H9 (cell line): ENCODE data around the gene JPH2. TPM values are rescaled to one million over a fixed set of nuclear protein-coding genes. Genes with fewer than 3 reads are reported as not detected.

Experiments
- DNase-seq: peaks from one replicate; pipeline ENCODE4 v3.0.0-alpha.2; 2017
- H2AFZ ChIP-seq: one replicate; pipeline ENCODE4 v1.6.1; 2013; ENCODE audit warnings: mild to moderate bottlenecking, low read length, control low read depth, moderate library complexity
- H2AK5ac ChIP-seq: 2 replicates; pipeline ENCODE4 v1.6.1; 2013; ENCODE audit warnings: low read length, control low read depth, mixed read lengths; ENCODE audit not compliant: insufficient read length
- H2BK120ac ChIP-seq: one replicate; pipeline ENCODE4 v1.6.1; 2013; ENCODE audit warnings: low read depth, mild to moderate bottlenecking, low read length, control low read depth, inconsistent platforms; ENCODE audit not compliant: poor library complexity, severe bottlenecking
- H2BK12ac ChIP-seq: 2 replicates; pipeline ENCODE4 v1.6.1; 2013; ENCODE audit warnings: low read length, control low read depth, mixed read lengths, low read depth; ENCODE audit not compliant: insufficient read length
- H2BK15ac ChIP-seq: 2 replicates; pipeline ENCODE4 v1.6.1; 2013; ENCODE audit warnings: low read depth, low read length, control low read depth
- H2BK20ac ChIP-seq: one replicate; pipeline ENCODE4 v1.6.1; 2013; ENCODE audit warnings: low read depth, mild to moderate bottlenecking, low read length, control low read depth, inconsistent platforms; ENCODE audit not compliant: poor library complexity, severe bottlenecking
- H2BK5ac ChIP-seq: 2 replicates; pipeline ENCODE4 v1.6.1; 2013; ENCODE audit warnings: low read length, control low read depth, mixed read lengths; ENCODE audit not compliant: insufficient read length
- H3K14ac ChIP-seq: 2 replicates; pipeline ENCODE4 v1.6.1; 2013; ENCODE audit warnings: low read length, control low read depth; ENCODE audit not compliant: insufficient read depth
- H3K18ac ChIP-seq: 2 replicates; pipeline ENCODE4 v1.6.1; 2013; ENCODE audit warnings: low read depth, mild to moderate bottlenecking, mixed read lengths, low read length, control low read depth; ENCODE audit not compliant: insufficient read length
- H3K23ac ChIP-seq: 2 replicates; pipeline ENCODE4 v1.6.1; 2013; ENCODE audit warnings: low read length, control low read depth, mixed read lengths, low read depth; ENCODE audit not compliant: insufficient read length
- H3K23me2 ChIP-seq: 2 replicates; pipeline ENCODE4 v1.6.1; 2013; ENCODE audit warnings: low read depth, mild to moderate bottlenecking, mixed read lengths, low read length, control low read depth; ENCODE audit not compliant: insufficient read length, poor library complexity, severe bottlenecking
- H3K27ac ChIP-seq: 2 replicates; pipeline ENCODE4 v1.5.1; 2013; ENCODE audit warnings: low read length, control low read depth, mixed read lengths, low read depth; ENCODE audit not compliant: insufficient read length
- H3K27me3 ChIP-seq: 2 replicates; pipeline ENCODE4 v1.6.1; 2013; ENCODE audit warnings: low read length, control low read depth, inconsistent platforms; ENCODE audit not compliant: insufficient read depth
- H3K4ac ChIP-seq: 2 replicates; pipeline ENCODE4 v1.6.1; 2013; ENCODE audit warnings: low read depth, mild to moderate bottlenecking, control low read depth, inconsistent platforms, low read length, moderate library complexity
- H3K4me1 ChIP-seq: 2 replicates; pipeline ENCODE4 v1.6.1; 2013; ENCODE audit warnings: low read length, control low read depth, inconsistent platforms; ENCODE audit not compliant: insufficient read depth
- H3K4me2 ChIP-seq: 2 replicates; pipeline ENCODE4 v1.6.1; 2013; ENCODE audit warnings: low read length, control low read depth, mixed read lengths; ENCODE audit not compliant: insufficient read length, insufficient read depth
- H3K56ac ChIP-seq: 2 replicates; pipeline ENCODE4 v1.6.1; 2013; ENCODE audit warnings: low read depth, mild to moderate bottlenecking, mixed read lengths, low read length, control low read depth; ENCODE audit not compliant: insufficient read length
- H3K79me1 ChIP-seq: 2 replicates; pipeline ENCODE4 v1.6.1; 2013; ENCODE audit warnings: low read depth, mild to moderate bottlenecking, moderate library complexity, low read length, control low read depth, inconsistent platforms; ENCODE audit not compliant: insufficient read depth, poor library complexity, severe bottlenecking
- H3K79me2 ChIP-seq: 2 replicates; pipeline ENCODE4 v1.6.1; 2013; ENCODE audit warnings: low read length, control low read depth, inconsistent platforms; ENCODE audit not compliant: insufficient read depth
- H3K9ac ChIP-seq: 2 replicates; pipeline ENCODE4 v1.6.1; 2013; ENCODE audit warnings: low read length, control low read depth, mixed read lengths; ENCODE audit not compliant: insufficient read length; ENCODE audit errors: extremely low read depth
- H3K9me3 ChIP-seq: one replicate; pipeline ENCODE4 v1.6.1; 2013; ENCODE audit warnings: low read depth, low read length, inconsistent platforms; ENCODE audit not compliant: control insufficient read depth
- H3T11ph ChIP-seq: one replicate; pipeline ENCODE4 v1.6.1; 2013; ENCODE audit warnings: mild to moderate bottlenecking, low read length, control low read depth, inconsistent platforms
- H4K20me1 ChIP-seq: one replicate; pipeline ENCODE4 v1.6.1; 2013; ENCODE audit not compliant: control insufficient read depth, insufficient read length, insufficient read depth
- H4K5ac ChIP-seq: 2 replicates; pipeline ENCODE4 v1.6.1; 2013; ENCODE audit warnings: low read depth, mild to moderate bottlenecking, mixed read lengths, low read length, control low read depth; ENCODE audit not compliant: insufficient read length
- H4K8ac ChIP-seq: replicated peaks from 2 replicates; pipeline ENCODE4 v1.6.1; 2013; ENCODE audit warnings: low read length, control low read depth, mixed read lengths, low read depth; ENCODE audit not compliant: insufficient read length
- H4K91ac ChIP-seq: 2 replicates; pipeline ENCODE4 v1.6.1; 2013; ENCODE audit warnings: low read depth, mild to moderate bottlenecking, moderate library complexity, mixed read lengths, low read length, control low read depth; ENCODE audit not compliant: insufficient read length
- H3K27ac Mint-ChIP-seq, 3 experiments: 2 replicates in 2 of 3; 3 replicates in 1 of 3; pipeline ENCODE4 v1.8.0; 2020 to 2021; ENCODE audit warnings: mixed read lengths in 3 of 3, mild to moderate bottlenecking in 1 of 3, moderate library complexity in 1 of 3
- H3K27me3 Mint-ChIP-seq: 2 replicates; pipeline ENCODE4 v1.8.0; 2021; ENCODE audit warnings: low read depth, mild to moderate bottlenecking, moderate library complexity, mixed read lengths
- H3K36me3 Mint-ChIP-seq, 3 experiments: 2 replicates in 2 of 3; 3 replicates in 1 of 3; pipeline ENCODE4 v1.8.0; 2020 to 2021; ENCODE audit warnings: low read depth in 3 of 3, mixed read lengths in 3 of 3; ENCODE audit not compliant: insufficient read depth in 1 of 3
- H3K4me1 Mint-ChIP-seq, 2 experiments: 2 replicates each; pipeline ENCODE4 v1.8.0; 2020; ENCODE audit warnings: mixed read lengths in 2 of 2
- H3K4me3 Mint-ChIP-seq, 2 experiments: 2 replicates in 1 of 2; 3 replicates in 1 of 2; pipeline ENCODE4 v1.8.0; 2020 to 2021; ENCODE audit warnings: mild to moderate bottlenecking in 2 of 2, mixed read lengths in 2 of 2, moderate library complexity in 1 of 2
- H3K9me3 Mint-ChIP-seq, 2 experiments: 2 replicates in 1 of 2; 3 replicates in 1 of 2; pipeline ENCODE4 v1.8.0; 2020; ENCODE audit warnings: mild to moderate bottlenecking in 2 of 2, mixed read lengths in 2 of 2, moderate library complexity in 1 of 2
- WGBS: extraction: QIAGEN DNeasy Blood & Tissue Kit; methylation state at CpG from one replicate; pipeline ENCODE4 v1.1.7; 2013; ENCODE audit warnings: missing lambda C conversion rate, low lambda C conversion rate, mixed read lengths; ENCODE audit not compliant: insufficient read length; ENCODE audit errors: extremely low coverage; 5-methylcytosine and 5-hydroxymethylcytosine counted together
- total RNA-seq: library from RNA; stranded (reverse); gene quantifications from 2 replicates; pipeline ENCODE4 v1.2.1, GENCODE V29; 2021
- TF ChIP-seq, protein P1 (sequence below): fragments of 200-600 bp; sonication (generic); conservative IDR thresholded peaks from 3 replicates; pipeline ENCODE4 v1.8.0; 2021; ENCODE audit warnings: antibody characterized with exemption, mild to moderate bottlenecking

JPH2 gene
- total RNA-seq, 1 experiment from 2014 or later = 0.31 TPM

DNA sequence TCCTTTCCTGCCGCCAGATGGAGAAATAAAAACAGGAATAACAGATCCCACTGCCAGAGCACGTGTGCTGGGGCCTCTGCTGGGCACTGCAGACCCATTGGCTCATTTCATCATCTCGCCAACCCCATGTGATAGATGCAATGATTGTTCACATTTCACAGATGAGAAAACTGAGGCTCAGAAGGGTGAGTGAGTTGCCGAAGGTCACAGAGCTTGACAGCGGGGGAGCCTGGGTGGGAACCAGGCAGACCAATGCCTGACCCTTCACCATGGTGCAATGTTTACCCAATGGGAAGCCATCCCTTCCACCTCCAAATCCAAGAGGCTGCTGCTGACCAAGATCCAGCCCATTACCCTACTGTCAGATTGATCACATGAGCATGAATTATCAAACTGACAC is 105.1 kb downstream of the JPH2 start:
- H4K20me1 ChIP-seq = no peaks in the 10 kb centered on the region
- no peak overlapping the region for H2BK5ac ChIP-seq
- H2BK15ac ChIP-seq = no peak overlapping the region
- Mint-ChIP-seq H3K27ac (no peak overlapping the region), H3K36me3 (no peaks in the 10 kb centered on the region), H3K27me3 (no peaks in the 10 kb centered on the region), H3K4me1 (no peaks in the 10 kb centered on the region), H3K9me3 (no peaks in the 10 kb centered on the region), H3K4me3 (no peak overlapping the region)
- H3K79me2 ChIP-seq = no peaks in the 10 kb centered on the region
- H3K79me1 ChIP-seq = no peaks in the 10 kb centered on the region
- H2AFZ ChIP-seq = no peak overlapping the region
- no peak overlapping the region for H3K27ac ChIP-seq
- no peak overlapping the region for H3K4me2 ChIP-seq
- no CpG with 5 or more reads among the region's 5 CpGs for WGBS
- H3K4me1 ChIP-seq = no peaks in the 10 kb centered on the region
- H2BK12ac ChIP-seq = no peak overlapping the region
- H2BK20ac ChIP-seq = no peak overlapping the region
- H4K5ac ChIP-seq = no peak overlapping the region
- H3K4ac ChIP-seq = no peak overlapping the region
- H4K8ac ChIP-seq = no peak overlapping the region
- no peaks in the 10 kb centered on the region for H3K27me3 ChIP-seq
- no peak overlapping the region for H3T11ph ChIP-seq
- H3K14ac ChIP-seq = no peak overlapping the region; the same call in 1 of the 2 replicates
- no peak overlapping the region for H3K23ac ChIP-seq
- H4K91ac ChIP-seq = no peak overlapping the region
- no peak overlapping the region for H3K56ac ChIP-seq
- TF ChIP-seq, protein P1, sequence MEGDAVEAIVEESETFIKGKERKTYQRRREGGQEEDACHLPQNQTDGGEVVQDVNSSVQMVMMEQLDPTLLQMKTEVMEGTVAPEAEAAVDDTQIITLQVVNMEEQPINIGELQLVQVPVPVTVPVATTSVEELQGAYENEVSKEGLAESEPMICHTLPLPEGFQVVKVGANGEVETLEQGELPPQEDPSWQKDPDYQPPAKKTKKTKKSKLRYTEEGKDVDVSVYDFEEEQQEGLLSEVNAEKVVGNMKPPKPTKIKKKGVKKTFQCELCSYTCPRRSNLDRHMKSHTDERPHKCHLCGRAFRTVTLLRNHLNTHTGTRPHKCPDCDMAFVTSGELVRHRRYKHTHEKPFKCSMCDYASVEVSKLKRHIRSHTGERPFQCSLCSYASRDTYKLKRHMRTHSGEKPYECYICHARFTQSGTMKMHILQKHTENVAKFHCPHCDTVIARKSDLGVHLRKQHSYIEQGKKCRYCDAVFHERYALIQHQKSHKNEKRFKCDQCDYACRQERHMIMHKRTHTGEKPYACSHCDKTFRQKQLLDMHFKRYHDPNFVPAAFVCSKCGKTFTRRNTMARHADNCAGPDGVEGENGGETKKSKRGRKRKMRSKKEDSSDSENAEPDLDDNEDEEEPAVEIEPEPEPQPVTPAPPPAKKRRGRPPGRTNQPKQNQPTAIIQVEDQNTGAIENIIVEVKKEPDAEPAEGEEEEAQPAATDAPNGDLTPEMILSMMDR = no peak
- DNase-seq = no peak
- H3K18ac ChIP-seq = no peak overlapping the region
- H3K9me3 ChIP-seq = no peaks in the 10 kb centered on the region
- no peaks in the 10 kb centered on the region for H3K23me2 ChIP-seq
- H2AK5ac ChIP-seq = no peak overlapping the region
- H2BK120ac ChIP-seq = no peak overlapping the region
- no peak overlapping the region for H3K9ac ChIP-seq
